HG02840 (cell line): ENCODE data around the gene DNASE1L2.
"Not testable (repeated sequence)": the region's sequence is repeated elsewhere in the genome, so short reads cannot be mapped to it uniquely, and the experiment has no call there.

Source experiments
- ATAC-seq: cut with Tn5 transposase; IDR thresholded peaks from one replicate; pipeline ENCODE4 v1.9.1; 2021; ENCODE audit warnings: mild to moderate bottlenecking, moderate library complexity, moderate number of reproducible peaks; ENCODE audit not compliant: unreplicated experiment, low FRiP score

The DNASE1L2 gene

GRCh38 chr16:2237493-2238149, 1.4 kb downstream of the DNASE1L2 start:
- ATAC-seq = no peak

- no peak for ATAC-seq
These were observed 2.0 kb downstream of the DNASE1L2 start for GRCh38 chr16:2238150-2238837.

- ATAC-seq = no peak
These were observed 2.8 kb downstream of the DNASE1L2 start for GRCh38 chr16:2238838-2239675.

GRCh38 chr16:2240331-2240730, 4.1 kb downstream of the DNASE1L2 start:
- not testable (repeated sequence) for ATAC-seq

- ATAC-seq = no peak
These were observed 6.4 kb downstream of the DNASE1L2 start for GRCh38 chr16:2242598-2242997.

DNA sequence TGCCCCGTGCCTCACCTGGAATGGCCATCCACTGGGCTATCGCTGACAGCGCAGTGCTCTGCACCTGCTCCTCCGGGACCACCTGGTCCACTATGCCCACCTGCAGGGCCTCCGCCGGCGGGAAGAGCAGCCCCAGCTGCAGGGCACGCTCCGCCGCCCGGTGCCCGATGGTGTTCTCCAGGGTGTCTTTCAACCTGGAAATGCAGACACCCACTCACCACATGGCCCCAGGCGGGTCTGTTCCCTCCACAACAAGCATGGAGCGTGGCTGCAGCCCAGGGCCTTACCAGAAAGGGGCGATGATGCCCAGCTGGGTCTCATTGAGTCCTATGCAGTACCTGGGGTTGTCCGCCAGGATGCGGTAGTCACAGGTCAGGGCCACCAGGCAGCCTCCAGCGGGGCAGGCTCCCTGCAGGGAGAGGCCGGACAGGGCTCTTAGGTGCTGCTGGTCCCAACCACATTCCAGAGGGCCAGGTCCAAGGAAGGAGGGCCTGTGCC, 6.8 kb downstream of the DNASE1L2 start:
- no peak for ATAC-seq

- ATAC-seq = no peak
These were observed 7.5 kb downstream of the DNASE1L2 start for GRCh38 chr16:2243781-2244180.

- no peak for ATAC-seq
These were observed 8.1 kb downstream of the DNASE1L2 start for GRCh38 chr16:2244301-2244700.

- no peak for ATAC-seq
These were observed 8.9 kb downstream of the DNASE1L2 start for GRCh38 chr16:2244926-2245795.

DNA sequence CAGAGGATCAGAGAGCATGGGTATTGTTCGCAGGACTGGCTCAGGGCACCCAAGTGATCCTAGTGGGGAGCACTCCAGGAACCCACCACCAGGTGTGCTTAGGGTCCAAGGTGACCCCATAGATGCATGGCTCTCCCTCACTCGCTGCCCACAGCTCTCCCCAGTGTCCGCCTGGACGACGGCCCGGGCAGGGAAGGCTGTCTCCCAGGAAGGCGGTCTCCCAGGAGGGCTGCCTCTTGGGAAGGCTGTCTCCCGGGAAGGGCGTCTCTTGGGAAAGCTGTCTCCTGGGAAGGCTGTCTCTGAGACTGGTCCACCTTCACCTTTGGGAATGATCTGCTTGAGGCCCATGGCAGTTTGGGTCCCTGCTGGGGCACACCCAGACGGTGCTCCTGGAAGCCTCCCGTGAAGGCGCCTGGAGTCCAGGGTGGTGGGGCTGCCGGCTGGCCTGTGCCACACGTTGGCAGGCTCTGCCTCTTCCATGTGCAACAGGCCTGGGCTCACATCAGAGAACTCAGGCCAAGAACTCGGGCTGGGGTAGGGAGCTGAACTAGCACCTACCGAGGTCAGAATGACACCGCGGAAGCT, 10.1 kb downstream of the DNASE1L2 start:
- no peak for ATAC-seq

- no peak for ATAC-seq
These were observed 14.5 kb downstream of the DNASE1L2 start for GRCh38 chr16:2250652-2251295.

GRCh38 chr16:2251296-2252111, 15.3 kb downstream of the DNASE1L2 start, which contains the start of gene ECI1:
Gene ECI1, minus strand, starts transcription at chr16:2251587. Its CDS starts 21 bp downstream, at chr16:2251566.
- peak; percentile 83 for ATAC-seq

DNA sequence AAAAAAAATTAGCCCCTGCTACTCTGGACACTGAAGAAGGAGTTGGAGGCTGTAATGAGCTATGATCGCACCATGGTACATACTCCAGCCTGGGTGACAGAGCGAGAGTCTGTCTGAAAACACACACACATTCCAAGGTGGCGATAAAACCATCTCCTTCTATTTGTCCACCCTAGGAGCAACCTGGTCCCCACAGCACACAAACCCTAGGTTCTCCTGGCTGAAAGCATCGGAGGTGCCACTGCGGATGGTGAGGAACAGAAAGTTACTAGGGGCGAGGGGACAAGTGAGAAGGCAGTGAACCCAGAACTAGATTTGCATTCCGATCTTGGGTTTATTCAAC, 16.5 kb downstream of the DNASE1L2 start:
- no peak for ATAC-seq

- no peak for ATAC-seq
These were observed 17.0 kb downstream of the DNASE1L2 start for GRCh38 chr16:2253293-2253692.

DNA sequence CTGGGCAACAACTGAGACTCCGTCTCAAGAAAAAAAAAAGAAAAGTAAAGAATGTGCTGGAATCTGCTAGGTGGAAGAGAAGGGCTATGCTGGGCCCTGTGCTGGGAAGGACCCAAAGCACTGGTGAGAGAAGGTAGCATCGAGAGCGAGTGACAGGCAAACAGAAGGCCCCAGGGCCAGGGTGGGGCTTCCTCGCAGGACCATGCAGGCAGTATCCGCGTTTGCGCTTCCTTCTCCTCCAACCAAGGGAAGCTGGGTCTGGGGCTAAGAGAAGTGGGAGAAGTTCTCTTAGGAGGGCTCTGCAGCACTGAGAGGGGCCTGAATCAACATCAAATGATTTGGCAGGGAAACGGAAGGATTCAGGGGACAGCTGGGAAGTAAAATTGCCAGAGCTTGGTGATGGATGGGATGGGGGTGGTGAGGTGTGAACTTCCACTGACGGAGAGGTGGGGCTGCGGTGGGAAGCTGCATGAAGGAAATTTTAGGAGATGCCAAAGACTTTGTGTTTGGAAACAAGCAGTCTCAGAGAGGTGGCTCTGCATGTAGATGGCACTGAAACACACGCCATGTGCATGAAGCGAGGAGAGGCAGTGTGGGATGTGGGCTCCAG, 20.4 kb downstream of the DNASE1L2 start:
- no peak for ATAC-seq

DNA sequence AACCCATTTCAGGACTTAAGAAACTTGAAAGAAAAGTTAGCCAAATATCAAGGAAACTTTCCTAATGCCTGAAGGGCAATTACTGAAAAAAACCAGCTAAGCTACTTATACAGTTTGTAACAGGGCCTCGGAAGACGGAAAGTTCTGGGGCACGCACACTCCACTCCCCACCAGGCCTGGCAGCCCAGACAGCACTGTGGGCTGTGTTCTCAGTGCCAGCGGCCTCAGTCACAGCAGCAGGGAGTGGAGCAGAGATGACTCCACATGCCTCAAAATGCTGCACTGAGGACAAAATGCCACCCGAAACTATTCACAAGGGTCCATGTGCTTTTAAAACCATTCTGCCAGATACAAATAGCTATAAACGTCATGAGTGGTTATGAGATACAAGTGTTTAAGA, 21.5 kb downstream of the DNASE1L2 start:
- ATAC-seq = no peak

GRCh38 chr16:2258530-2258929, 22.3 kb downstream of the DNASE1L2 start:
- ATAC-seq = not testable (repeated sequence)

DNA sequence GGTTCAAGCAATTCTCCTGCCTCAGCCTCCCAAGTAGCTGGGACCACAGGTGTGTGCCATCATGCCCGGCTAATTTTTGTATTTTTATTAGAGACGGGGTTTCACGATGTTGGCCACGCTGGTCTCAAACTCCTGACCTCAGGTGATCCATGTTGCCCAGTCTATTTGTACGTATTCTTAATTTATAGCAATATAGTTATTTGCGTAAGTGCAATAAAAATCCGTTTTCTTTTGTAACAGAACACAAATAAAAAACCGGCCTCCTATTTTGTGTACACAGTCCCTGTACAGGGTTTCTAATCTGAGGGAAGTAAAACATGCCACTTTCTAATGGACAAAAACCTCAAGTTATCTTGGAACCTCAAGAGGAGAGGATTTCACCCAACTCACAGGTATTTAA, 24.0 kb downstream of the DNASE1L2 start:
- no peak for ATAC-seq
